GM19397 (cell line): ENCODE data around the gene CST9.
"Not testable (repeated sequence)": the region's sequence is repeated elsewhere in the genome, so short reads cannot be mapped to it uniquely, and the experiment has no call there.

Experiments
- ATAC-seq: cut with Tn5 transposase; IDR thresholded peaks from one replicate; pipeline ENCODE4 v1.9.1; 2021; ENCODE audit warnings: mild to moderate bottlenecking, moderate library complexity; ENCODE audit not compliant: unreplicated experiment

Gene CST9

GRCh38 chr20:23637282-23638221 lies 31.8 kb upstream of the CST9 start, which contains the start of gene CST3:
Gene CST3, minus strand, starts transcription at chr20:23637955. Its CDS starts 93 bp downstream, at chr20:23637862.
- ATAC-seq, result peak; percentile 71

DNA sequence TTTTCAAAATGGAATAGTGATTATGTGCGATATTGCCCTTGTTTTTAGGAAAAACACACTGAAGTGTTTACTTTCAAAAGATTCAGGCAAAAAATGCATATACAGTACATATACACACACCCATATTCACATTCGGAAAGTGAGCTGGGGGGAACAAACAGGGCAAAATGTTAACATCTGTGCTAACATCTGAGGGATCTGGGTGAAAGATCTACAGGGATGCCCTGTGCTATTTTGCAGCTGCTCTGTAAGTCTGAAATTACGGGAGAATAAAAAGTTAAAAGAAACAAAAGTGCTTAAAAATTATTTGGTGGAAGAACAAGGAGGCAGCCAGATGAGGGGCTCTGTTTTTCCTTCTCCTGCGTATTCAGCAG lies 31.2 kb upstream of the CST9 start:
- no peak for ATAC-seq

- no peak for ATAC-seq
These were observed 30.6 kb upstream of the CST9 start for GRCh38 chr20:23636182-23636907.

GRCh38 chr20:23635768-23636090 lies 30.0 kb upstream of the CST9 start:
- ATAC-seq, result not testable (repeated sequence)

DNA sequence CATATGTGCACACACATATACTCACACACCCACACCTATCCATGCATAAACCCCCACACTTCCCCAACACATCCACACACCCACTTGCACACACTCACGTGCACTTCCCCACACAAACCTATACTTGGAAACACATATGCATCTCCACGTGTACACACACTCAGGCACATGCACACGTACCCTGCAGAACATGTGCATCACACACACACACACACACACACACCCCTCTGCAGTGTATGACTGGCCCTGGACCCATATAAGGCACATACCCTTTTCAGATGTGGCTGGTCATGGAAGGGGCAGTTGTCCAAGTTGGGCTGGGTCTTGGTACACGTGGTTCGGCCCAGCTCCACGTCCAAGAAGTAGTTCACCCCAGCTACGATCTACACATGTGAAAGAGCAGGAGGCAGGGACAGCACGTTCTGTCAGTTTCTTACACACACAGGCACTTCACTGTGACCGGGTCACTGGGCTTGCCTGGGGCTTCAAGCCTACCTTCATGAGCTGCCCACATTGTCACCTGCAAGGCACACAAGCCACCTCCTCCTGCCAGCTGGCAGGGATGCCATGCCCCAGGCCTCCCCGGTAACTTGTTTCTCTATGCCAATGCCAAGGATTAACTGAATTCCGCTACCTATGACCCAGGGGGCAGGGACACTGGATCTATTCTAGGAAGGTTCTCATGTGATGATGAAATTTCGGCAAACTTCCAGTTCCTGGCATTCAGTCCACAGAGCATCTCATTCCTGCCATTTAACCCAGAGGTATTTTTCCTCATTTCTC lies 29.5 kb upstream of the CST9 start:
- no peak for ATAC-seq

DNA sequence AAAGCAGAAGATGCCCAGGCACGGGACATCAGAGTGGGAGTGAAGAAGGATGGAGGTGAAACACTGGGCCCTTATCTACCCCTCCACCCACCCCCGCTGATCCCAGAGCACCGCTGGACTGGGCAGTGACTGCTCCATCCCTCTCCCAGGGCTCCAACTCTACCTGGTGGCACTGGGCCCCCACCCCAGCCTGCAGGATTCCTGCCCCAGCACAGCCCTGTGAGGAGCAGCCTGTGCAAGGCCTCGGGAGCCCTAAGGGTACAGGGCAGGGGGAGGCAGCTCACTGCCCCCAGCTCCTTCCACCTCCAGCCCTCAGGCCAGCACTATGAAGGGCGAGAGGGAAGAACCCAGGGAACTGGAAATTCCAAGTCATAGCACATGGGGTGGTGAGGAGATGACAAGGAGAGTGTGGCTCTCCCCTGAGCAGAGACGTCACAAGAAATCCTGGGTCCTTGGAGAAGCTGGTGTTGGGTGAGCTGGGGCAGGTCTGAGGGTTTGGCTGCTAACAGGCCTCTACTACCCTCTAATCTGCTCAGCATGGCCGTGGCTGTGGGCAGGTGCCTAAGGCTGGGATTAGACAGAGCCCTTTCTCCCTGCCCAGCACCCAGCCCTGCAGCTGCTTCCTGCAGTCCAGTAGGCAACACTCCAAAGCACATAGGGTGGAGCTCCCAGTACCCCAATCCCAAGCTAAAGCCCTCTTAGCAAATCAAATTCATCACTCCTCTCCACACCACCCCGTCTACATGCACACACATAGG lies 28.5 kb upstream of the CST9 start:
- no peak for ATAC-seq

DNA sequence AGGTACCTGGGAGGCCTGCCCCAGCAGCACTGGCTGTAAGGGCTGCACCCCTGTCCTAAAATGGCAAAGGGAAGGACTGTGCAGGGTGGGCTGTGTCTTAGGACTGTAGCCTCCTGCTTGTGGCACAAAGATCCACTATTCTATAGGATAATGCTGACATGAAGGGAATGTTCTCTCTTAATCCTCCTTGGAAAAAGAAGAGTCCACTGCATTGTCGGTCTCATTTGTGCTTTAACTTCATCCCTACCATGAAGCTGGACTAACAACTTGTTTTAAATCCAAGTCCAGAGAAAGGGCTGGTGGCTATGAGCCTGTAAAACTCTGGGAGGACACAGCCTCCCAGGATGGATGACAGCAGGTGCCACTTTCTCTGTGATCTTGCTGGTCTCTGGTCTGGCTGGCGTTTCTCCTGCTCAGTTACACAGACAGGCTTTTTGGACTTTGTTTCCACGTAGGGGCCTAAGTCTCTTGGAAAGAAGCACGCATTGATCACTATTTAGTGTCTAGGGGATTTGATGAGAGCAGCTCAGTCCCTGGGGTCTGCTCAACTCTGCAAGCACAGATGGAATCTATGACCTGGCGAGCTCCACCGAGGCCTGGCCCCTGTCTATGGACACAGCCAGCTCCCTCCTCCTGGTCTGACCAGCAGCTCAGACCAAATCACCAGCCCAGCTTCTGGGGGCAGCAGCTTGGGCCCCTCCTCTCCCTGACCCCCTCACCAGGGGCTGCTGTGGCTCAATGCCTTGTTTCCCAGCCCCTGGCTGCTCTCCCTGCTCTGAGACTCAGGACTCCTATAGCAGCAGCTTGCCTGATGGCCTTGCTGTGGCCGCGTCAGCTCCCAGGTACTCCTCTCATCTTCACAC lies 27.2 kb upstream of the CST9 start:
- no peak for ATAC-seq

DNA sequence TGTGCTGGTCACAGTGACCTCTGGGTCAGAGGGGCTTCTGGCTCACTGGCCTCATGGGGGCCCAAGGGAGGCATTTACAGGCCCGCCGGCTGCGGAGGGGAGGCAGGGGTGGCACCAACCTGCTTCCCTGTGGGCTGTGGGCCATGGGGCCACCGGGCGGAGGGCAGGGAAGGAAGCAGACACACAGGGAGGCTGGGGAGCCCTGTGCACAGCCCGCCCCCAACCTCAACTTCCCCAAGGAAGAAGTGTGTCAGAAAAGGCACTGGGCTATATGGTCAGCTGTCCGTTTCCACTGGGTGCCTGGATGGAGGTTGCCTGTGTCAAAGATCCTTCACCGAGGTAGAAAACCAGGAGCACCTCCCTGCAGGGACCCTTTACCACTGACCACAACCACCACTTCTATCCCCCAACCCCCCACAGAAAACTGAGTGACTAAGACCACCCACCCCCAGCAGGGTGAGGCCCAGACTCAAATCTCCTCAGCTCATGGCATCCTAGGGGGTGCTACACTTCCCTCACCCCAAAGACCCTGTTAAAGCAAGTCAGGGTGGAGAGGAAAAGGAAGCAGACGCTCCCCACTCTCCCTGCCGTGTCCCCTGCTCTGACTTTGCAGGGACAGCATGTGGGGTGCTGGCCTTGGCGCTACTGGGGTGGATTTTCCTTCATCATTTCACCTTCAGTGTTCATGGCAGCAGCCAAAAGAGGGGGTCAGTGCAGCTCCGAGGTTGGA lies 26.4 kb upstream of the CST9 start:
- ATAC-seq, result no peak

- ATAC-seq, result no peak
These were observed 25.6 kb upstream of the CST9 start for GRCh38 chr20:23631226-23631822.

DNA sequence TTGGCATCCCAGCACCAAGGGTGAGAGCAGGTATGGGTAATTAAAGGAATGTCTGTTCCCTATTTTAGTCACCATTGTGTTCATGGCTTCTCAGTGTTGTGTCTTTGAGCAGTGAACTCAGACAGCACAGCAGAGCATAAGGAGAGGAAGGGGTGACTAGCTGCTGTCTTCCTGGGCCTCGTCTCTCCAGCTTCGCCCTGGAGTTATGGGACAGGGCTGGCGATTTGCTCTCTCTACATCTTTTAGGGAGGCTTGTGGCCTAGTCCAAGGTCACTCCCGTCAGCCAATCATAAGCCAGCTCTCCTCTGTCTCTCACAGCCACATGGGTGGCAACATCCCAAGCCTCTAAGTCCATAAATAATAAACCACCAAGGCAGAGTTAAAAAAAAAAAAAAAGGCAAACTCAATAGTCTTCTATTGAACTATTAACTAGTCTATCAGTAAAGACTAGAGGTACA lies 24.7 kb upstream of the CST9 start:
- no peak for ATAC-seq

- ATAC-seq, result no peak
These were observed 24.1 kb upstream of the CST9 start for GRCh38 chr20:23629542-23630391.

GRCh38 chr20:23629017-23629541 lies 23.4 kb upstream of the CST9 start:
- no peak for ATAC-seq

GRCh38 chr20:23628402-23629016 lies 22.8 kb upstream of the CST9 start:
- no peak for ATAC-seq

GRCh38 chr20:23627501-23627900 lies 21.8 kb upstream of the CST9 start:
- no peak for ATAC-seq

GRCh38 chr20:23626040-23626620 lies 20.4 kb upstream of the CST9 start:
- ATAC-seq, result no peak

GRCh38 chr20:23625236-23625964 lies 19.7 kb upstream of the CST9 start:
- peak; percentile 55 for ATAC-seq
